HG02840 (cell line): ENCODE results near the gene RHOT2.
A peak's percentile ranks its signal among the peaks of the same experiment; 100 is the strongest.

Experiments used
- ATAC-seq: cut with Tn5 transposase; IDR thresholded peaks from one replicate; pipeline ENCODE4 v1.9.1; 2021; ENCODE audit warnings: mild to moderate bottlenecking, moderate library complexity, moderate number of reproducible peaks; ENCODE audit not compliant: unreplicated experiment, low FRiP score

The RHOT2 gene

GRCh38 chr16:667780-668518, at the start of gene RHOT2:
Gene RHOT2, plus strand, starts transcription at chr16:668132. Its CDS starts 68 bp downstream, at chr16:668200.
- peak; percentile 72 for ATAC-seq

- ATAC-seq = no peak
Measured at GRCh38 chr16:619476-620100, 48.3 kb upstream of the RHOT2 start.

- ATAC-seq = no peak
Measured at GRCh38 chr16:620700-621525, 47.0 kb upstream of the RHOT2 start.

GRCh38 chr16:621526-622105, 46.3 kb upstream of the RHOT2 start:
- no peak for ATAC-seq

GRCh38 chr16:622920-623280, 45.0 kb upstream of the RHOT2 start:
- ATAC-seq = no peak

- no peak for ATAC-seq
Measured at GRCh38 chr16:624526-625070, 43.3 kb upstream of the RHOT2 start.

- ATAC-seq = no peak
Measured at GRCh38 chr16:625117-625976, 42.6 kb upstream of the RHOT2 start.

GRCh38 chr16:625977-626765, 41.8 kb upstream of the RHOT2 start:
- no peak for ATAC-seq

- ATAC-seq = no peak
Measured at GRCh38 chr16:626787-627453, 41.0 kb upstream of the RHOT2 start.

GRCh38 chr16:627454-628239, 40.3 kb upstream of the RHOT2 start:
- ATAC-seq = no peak

GRCh38 chr16:628321-629061, 39.4 kb upstream of the RHOT2 start:
- ATAC-seq = no peak

GRCh38 chr16:629185-629832, 38.6 kb upstream of the RHOT2 start:
- ATAC-seq = no peak

- ATAC-seq = no peak
Measured at GRCh38 chr16:629833-630248, 38.1 kb upstream of the RHOT2 start.

GRCh38 chr16:630249-630814, 37.6 kb upstream of the RHOT2 start:
- no peak for ATAC-seq

GRCh38 chr16:630815-631405, 37.0 kb upstream of the RHOT2 start, which contains the start of gene WFIKKN1:
Gene WFIKKN1, plus strand, starts transcription at chr16:630985. Its CDS starts 269 bp downstream, at chr16:631254.
- no peak for ATAC-seq
